Measurements from ENCODE around the gene NRF1. TPM values are rescaled to one million over a fixed set of nuclear protein-coding genes. Genes with fewer than 3 reads are reported as not detected.
"Not testable (repeated sequence)": the region's sequence is repeated elsewhere in the genome, so short reads cannot be mapped to it uniquely, and the experiment has no call there.

Gene NRF1
- total and polyA plus RNA-seq, 4 experiments from 2014 or later = 22.8 to 40.0 (median 30.8) TPM

- H3K27me3 Mint-ChIP-seq = no peaks in the 10 kb centered on the region
- H3K4me1 Mint-ChIP-seq = peaks cover 2 to 10% (median 6%) of the 10 kb centered on the region in 4 donors
- Histone ChIP-seq H3K4me3 (ENCODE audit: low read length in 2 of 2) (no peak overlapping the region), H3K9me3 (ENCODE audit: control insufficient read depth in 1 of 2, low read length in 2 of 2) (no peaks in the 10 kb centered on the region), H3K36me3 (ENCODE audit: insufficient read depth, low read length) (peaks cover 5% of the 10 kb centered on the region), H3K27ac (ENCODE audit: low read depth, low read length) (no peak overlapping the region), H3K27me3 (ENCODE audit: insufficient read depth, low read length) (no peaks in the 10 kb centered on the region), H3K4me1 (ENCODE audit: insufficient read depth, low read length) (no peaks in the 10 kb centered on the region)
- ChIA-PET CTCF (ENCODE audit: partially characterized antibody) (no interaction called here), POLR2A (ENCODE audit: partially characterized antibody) (no interaction called here)
- H3K36me3 Mint-ChIP-seq = peaks cover 16 to 18% of the 10 kb centered on the region in 2 donors
- DNase-seq = no peak
- H3K27ac Mint-ChIP-seq = no peak overlapping the region
- H3K4me3 Mint-ChIP-seq = no peak overlapping the region
- no peaks in the 10 kb centered on the region for H3K9me3 Mint-ChIP-seq
- intact Hi-C loops (cut with micrococcal nuclease) = loop anchor here (10.0 kb wide), 1 partner anchor 347 kb away; no protein-coding TSS in a partner anchor
Measured at GRCh38 chr7:129667551-129667950, 56.0 kb downstream of the NRF1 start.

DNA sequence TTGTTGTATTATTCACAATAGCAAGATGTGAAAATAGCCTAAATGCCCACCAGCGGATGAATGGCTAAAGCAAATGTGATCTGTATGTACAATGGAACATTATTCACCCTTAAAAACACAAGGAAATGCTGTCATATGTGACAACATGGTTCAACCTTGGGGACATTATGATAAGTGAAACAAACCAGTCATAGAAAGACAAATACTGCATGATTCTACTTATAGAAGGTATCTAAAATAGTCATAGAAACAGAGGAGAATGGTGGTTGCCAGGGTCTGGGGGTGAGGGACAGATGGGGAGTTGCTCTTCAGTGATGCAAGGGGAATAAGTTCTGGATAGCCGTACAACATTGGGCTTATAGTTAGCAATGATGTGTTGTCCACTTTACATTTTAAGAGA is 58.4 kb downstream of the NRF1 start:
- no peaks in the 10 kb centered on the region for H3K9me3 ChIP-seq (ENCODE audit: control insufficient read depth in 1 of 2, low read length in 2 of 2)
- Mint-ChIP-seq H3K27ac (no peak overlapping the region), H3K4me1 (peaks cover 0 to 5% (median 1%) of the 10 kb centered on the region in 4 donors), H3K27me3 (no peaks in the 10 kb centered on the region), H3K36me3 (peaks cover 7 to 13% of the 10 kb centered on the region in 2 donors), H3K9me3 (no peaks in the 10 kb centered on the region), H3K4me3 (no peak overlapping the region)
- DNase-seq = no peak
- no peaks in the 10 kb centered on the region for H3K27me3 ChIP-seq (ENCODE audit: insufficient read depth, low read length)
- POLR2A ChIA-PET (ENCODE audit: partially characterized antibody) = no interaction called here
- H3K27ac ChIP-seq (ENCODE audit: low read depth, low read length) = no peak overlapping the region
- peaks cover 11% of the 10 kb centered on the region for H3K36me3 ChIP-seq (ENCODE audit: insufficient read depth, low read length)
- CTCF ChIA-PET (ENCODE audit: partially characterized antibody) = no interaction called here
- no peaks in the 10 kb centered on the region for H3K4me1 ChIP-seq (ENCODE audit: insufficient read depth, low read length)
- intact Hi-C loops (cut with micrococcal nuclease) = loop anchor here (10.0 kb wide), 1 partner anchor 345 kb away; no protein-coding TSS in a partner anchor
- H3K4me3 ChIP-seq (ENCODE audit: low read length in 2 of 2) = no peak overlapping the region

GRCh38 chr7:129670656-129671055 is 59.1 kb downstream of the NRF1 start:
- H3K36me3 Mint-ChIP-seq = peaks cover 12 to 19% of the 10 kb centered on the region in 2 donors
- no peaks in the 10 kb centered on the region for H3K27me3 ChIP-seq (ENCODE audit: insufficient read depth, low read length)
- H3K4me1 Mint-ChIP-seq = peaks cover 0 to 7% (median 1%) of the 10 kb centered on the region in 4 donors
- peaks cover 11% of the 10 kb centered on the region for H3K36me3 ChIP-seq (ENCODE audit: insufficient read depth, low read length)
- no peak overlapping the region for H3K27ac ChIP-seq (ENCODE audit: low read depth, low read length)
- H3K9me3 Mint-ChIP-seq = no peaks in the 10 kb centered on the region
- no peaks in the 10 kb centered on the region for H3K27me3 Mint-ChIP-seq
- H3K4me1 ChIP-seq (ENCODE audit: insufficient read depth, low read length) = no peaks in the 10 kb centered on the region
- no peak for DNase-seq
- H3K9me3 ChIP-seq (ENCODE audit: control insufficient read depth in 1 of 2, low read length in 2 of 2) = no peaks in the 10 kb centered on the region
- no peak overlapping the region for H3K4me3 Mint-ChIP-seq
- H3K27ac Mint-ChIP-seq = no peak overlapping the region
- ChIA-PET POLR2A (ENCODE audit: partially characterized antibody) (no interaction called here), CTCF (ENCODE audit: partially characterized antibody) (no interaction called here)
- H3K4me3 ChIP-seq (ENCODE audit: low read length in 2 of 2) = no peak overlapping the region
- intact Hi-C loops (cut with micrococcal nuclease) = no loop called here

DNA sequence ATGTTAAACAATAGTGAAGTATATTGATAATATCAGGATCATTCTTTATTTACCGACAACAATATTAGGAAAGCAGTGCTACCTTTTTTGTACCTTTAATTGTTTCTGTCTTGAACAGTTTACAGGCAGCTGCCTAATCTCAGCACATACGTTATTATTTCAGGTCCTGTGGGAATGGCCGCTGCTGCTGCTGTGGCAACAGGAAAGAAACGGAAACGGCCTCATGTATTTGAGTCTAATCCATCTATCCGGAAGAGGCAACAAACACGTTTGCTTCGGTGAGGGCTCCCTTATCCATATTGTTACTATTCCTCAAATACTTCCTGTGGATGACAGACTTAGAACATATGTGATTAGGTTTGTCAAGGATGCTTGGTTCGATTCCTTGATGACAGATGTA is 59.7 kb downstream of the NRF1 start:
- no peak overlapping the region for H3K27ac ChIP-seq (ENCODE audit: low read depth, low read length)
- no peak overlapping the region for H3K4me3 ChIP-seq (ENCODE audit: low read length in 2 of 2)
- Mint-ChIP-seq H3K4me1 (peaks cover 0 to 7% (median 2%) of the 10 kb centered on the region in 4 donors), H3K4me3 (no peak overlapping the region), H3K36me3 (peaks cover 18 to 25% of the 10 kb centered on the region in 2 donors), H3K27me3 (no peaks in the 10 kb centered on the region), H3K27ac (no peak overlapping the region), H3K9me3 (no peaks in the 10 kb centered on the region)
- no peaks in the 10 kb centered on the region for H3K4me1 ChIP-seq (ENCODE audit: insufficient read depth, low read length)
- H3K9me3 ChIP-seq (ENCODE audit: control insufficient read depth in 1 of 2, low read length in 2 of 2) = no peaks in the 10 kb centered on the region
- H3K27me3 ChIP-seq (ENCODE audit: insufficient read depth, low read length) = no peaks in the 10 kb centered on the region
- no peak for DNase-seq
- intact Hi-C loops (cut with micrococcal nuclease) = no loop called here
- ChIA-PET CTCF (ENCODE audit: partially characterized antibody) (no interaction called here), POLR2A (ENCODE audit: partially characterized antibody) (no interaction called here)
- H3K36me3 ChIP-seq (ENCODE audit: insufficient read depth, low read length) = peaks cover 11% of the 10 kb centered on the region

GRCh38 chr7:129674475-129674874 is 63.0 kb downstream of the NRF1 start:
- H3K27me3 ChIP-seq (ENCODE audit: insufficient read depth, low read length); POLR2A ChIA-PET (ENCODE audit: partially characterized antibody); intact Hi-C loops (cut with micrococcal nuclease); H3K4me3 Mint-ChIP-seq; H3K27ac Mint-ChIP-seq; H3K27ac ChIP-seq (ENCODE audit: low read depth, low read length); H3K9me3 Mint-ChIP-seq; H3K4me1 ChIP-seq (ENCODE audit: insufficient read depth, low read length); H3K27me3 Mint-ChIP-seq; DNase-seq; H3K4me1 Mint-ChIP-seq; H3K9me3 ChIP-seq (ENCODE audit: control insufficient read depth in 1 of 2, low read length in 2 of 2); H3K4me3 ChIP-seq (ENCODE audit: low read length in 2 of 2): not testable (repeated sequence)
- CTCF ChIA-PET (ENCODE audit: partially characterized antibody) = interaction anchor here (0.6 kb wide), 1 partner anchor 294 kb away, joined by 3 read pairs; no protein-coding TSS in a partner anchor
- H3K36me3 ChIP-seq (ENCODE audit: insufficient read depth, low read length) = peaks cover 19% of the 10 kb centered on the region
- peaks cover 39 to 44% of the 10 kb centered on the region in 2 donors for H3K36me3 Mint-ChIP-seq

- POLR2A ChIA-PET (ENCODE audit: partially characterized antibody) = interaction anchor here (0.6 kb wide), 1 partner anchor 311 kb away, joined by 3 read pairs; no protein-coding TSS in a partner anchor
- H3K4me3 Mint-ChIP-seq = no peak overlapping the region
- Histone ChIP-seq H3K27ac (ENCODE audit: low read depth, low read length) (no peak overlapping the region), H3K36me3 (ENCODE audit: insufficient read depth, low read length) (peaks cover 19% of the 10 kb centered on the region), H3K4me3 (ENCODE audit: low read length in 2 of 2) (no peak overlapping the region), H3K27me3 (ENCODE audit: insufficient read depth, low read length) (no peaks in the 10 kb centered on the region), H3K9me3 (ENCODE audit: control insufficient read depth in 1 of 2, low read length in 2 of 2) (no peaks in the 10 kb centered on the region), H3K4me1 (ENCODE audit: insufficient read depth, low read length) (no peaks in the 10 kb centered on the region)
- H3K4me1 Mint-ChIP-seq = peaks cover 0 to 7% (median 4%) of the 10 kb centered on the region in 4 donors
- no peaks in the 10 kb centered on the region for H3K9me3 Mint-ChIP-seq
- CTCF ChIA-PET (ENCODE audit: partially characterized antibody) = interaction anchor here (1.0 kb wide), 1 partner anchor 150 kb away, joined by 3 read pairs; no protein-coding TSS in a partner anchor
- DNase-seq = no peak
- no peak overlapping the region for H3K27ac Mint-ChIP-seq
- H3K36me3 Mint-ChIP-seq = peaks cover 43 to 44% of the 10 kb centered on the region in 2 donors
- intact Hi-C loops (cut with micrococcal nuclease) = no loop called here
- no peaks in the 10 kb centered on the region for H3K27me3 Mint-ChIP-seq
Measured at GRCh38 chr7:129675521-129675920, 64.0 kb downstream of the NRF1 start.

DNA sequence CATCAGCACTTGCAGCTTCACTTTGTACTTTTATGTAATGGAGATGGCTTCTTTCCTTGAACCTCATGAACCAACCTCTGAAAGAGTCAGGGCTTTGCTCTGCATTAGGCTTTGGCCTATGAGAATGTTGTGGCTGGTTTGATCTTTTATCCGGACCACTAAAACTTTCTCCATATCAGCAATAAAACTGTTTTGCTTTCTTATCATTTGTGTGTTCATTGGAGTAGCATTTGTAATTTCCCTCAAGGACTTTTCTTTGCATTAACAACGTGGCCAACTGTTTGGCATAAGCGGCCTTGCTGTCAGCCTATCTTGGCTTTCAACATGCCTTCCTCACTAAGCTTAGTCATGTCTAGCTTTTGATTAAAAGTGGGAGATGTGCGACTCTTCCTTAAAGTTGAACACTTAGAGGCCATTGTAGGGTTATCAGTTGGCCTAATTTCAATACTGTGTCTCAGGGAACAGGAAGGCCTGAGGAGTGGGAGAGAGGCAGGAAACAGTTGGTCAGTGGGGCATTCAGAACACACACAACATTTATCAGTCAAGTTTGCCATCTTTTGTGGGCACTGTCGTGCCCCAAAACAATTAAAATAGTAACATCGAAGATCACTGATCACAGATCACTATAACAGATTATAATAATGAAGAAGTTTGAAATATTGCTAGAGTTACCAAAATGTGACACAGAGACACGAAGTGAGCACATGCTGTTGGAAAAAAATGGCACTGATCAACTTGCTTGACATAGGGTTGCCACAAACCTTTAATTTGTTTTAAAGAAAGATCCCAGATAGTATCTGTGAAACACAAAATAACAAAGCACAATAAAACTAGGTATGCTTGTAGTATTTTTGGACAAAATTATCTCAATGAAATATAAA is 64.7 kb downstream of the NRF1 start:
- Histone ChIP-seq H3K4me1 (ENCODE audit: insufficient read depth, low read length) (no peaks in the 10 kb centered on the region), H3K27me3 (ENCODE audit: insufficient read depth, low read length) (no peaks in the 10 kb centered on the region), H3K36me3 (ENCODE audit: insufficient read depth, low read length) (peaks cover 19% of the 10 kb centered on the region), H3K4me3 (ENCODE audit: low read length in 2 of 2) (no peak overlapping the region), H3K27ac (ENCODE audit: low read depth, low read length) (no peak overlapping the region), H3K9me3 (ENCODE audit: control insufficient read depth in 1 of 2, low read length in 2 of 2) (no peaks in the 10 kb centered on the region)
- Mint-ChIP-seq H3K27me3 (no peaks in the 10 kb centered on the region), H3K27ac (no peak overlapping the region), H3K9me3 (no peaks in the 10 kb centered on the region), H3K36me3 (peaks cover 48 to 50% of the 10 kb centered on the region in 2 donors), H3K4me1 (peaks cover 0 to 7% (median 4%) of the 10 kb centered on the region in 4 donors), H3K4me3 (no peak overlapping the region)
- no peak for DNase-seq
- intact Hi-C loops (cut with micrococcal nuclease) = no loop called here
- CTCF ChIA-PET (ENCODE audit: partially characterized antibody) = interaction anchor here (1.0 kb wide), 1 partner anchor 149 kb away, joined by 3 read pairs; no protein-coding TSS in a partner anchor
- POLR2A ChIA-PET (ENCODE audit: partially characterized antibody) = interaction anchor here (0.6 kb wide), 1 partner anchor 312 kb away, joined by 3 read pairs; no protein-coding TSS in a partner anchor
